Endothelial cell of umbilical vein (primary cell): Measurements from ENCODE around the gene AP2B1. TPM values are rescaled to one million over a fixed set of nuclear protein-coding genes. Genes with fewer than 3 reads are reported as not detected.

Experiments
- BruUV-seq: library from RNA; stranded (reverse); fragments of 400-500 nt; replicated peaks from 2 replicates; lab custom pipeline; 2021; lab: Mats Ljungman, UMichigan
- CTCF ChIA-PET: fragments of 300-600, 350-600 bp; sonication (Branson Sonifier 250); formaldehyde crosslinking; loops from one replicate; lab custom pipeline; 2021; ENCODE audit warnings: antibody characterized with exemption, inconsistent platforms; lab: Charles Lee
- POLR2A ChIA-PET: fragments of 300-600, 350-600 bp; sonication (Branson Sonifier 250); formaldehyde crosslinking; loops from one replicate; lab custom pipeline; 2021; ENCODE audit warnings: antibody characterized with exemption, inconsistent platforms; lab: Charles Lee
- DNase-seq: peaks from one replicate; pipeline ENCODE4 v3.0.0-alpha.2; 2011; ENCODE audit warnings: low read depth, low spot score
- FAIRE-seq: peaks from 2 replicates; lab custom pipeline; 2011; peaks lifted over from hg19 to GRCh38; lab: Jason Lieb, UNC
- H2AFZ ChIP-seq: 2 replicates; pipeline ENCODE4 v1.6.0; 2012; ENCODE audit warnings: low read depth, low read length, control low read depth, inconsistent platforms
- H3K27ac ChIP-seq: 2 replicates; pipeline ENCODE4 v1.5.1; 2011; ENCODE audit warnings: low read depth, mild to moderate bottlenecking, control low read depth, low read length, moderate library complexity; ENCODE audit not compliant: insufficient read depth
- H3K27me3 ChIP-seq, 2 experiments: 2 replicates each; pipeline versions ENCODE4 v1.6.0 to v1.6.1; 2011; ENCODE audit warnings: low read length in 2 of 2, mixed read lengths in 1 of 2; ENCODE audit not compliant: control insufficient read depth in 2 of 2, insufficient read depth in 2 of 2
- H3K36me3 ChIP-seq, 2 experiments: 2 replicates in 1 of 2; 3 replicates in 1 of 2; pipeline ENCODE4 v1.5.1; 2011; ENCODE audit warnings: low read length in 2 of 2, mild to moderate bottlenecking in 1 of 2, moderate library complexity in 1 of 2; ENCODE audit not compliant: control insufficient read depth in 2 of 2, insufficient read depth in 2 of 2; ENCODE audit errors: extremely low read depth in 1 of 2
- H3K4me1 ChIP-seq: 3 replicates; pipeline ENCODE4 v1.5.1; 2011; ENCODE audit warnings: mild to moderate bottlenecking, low read length; ENCODE audit not compliant: control insufficient read depth, insufficient read depth; ENCODE audit errors: extremely low read depth
- H3K4me2 ChIP-seq: 2 replicates; pipeline ENCODE4 v1.6.1; 2011; ENCODE audit warnings: low read length, control low read depth, mixed read lengths; ENCODE audit not compliant: insufficient read depth
- H3K4me3 ChIP-seq, 3 experiments: fragments of 200-600 bp in 1 of 3; sonication (generic), shearing (Covaris generic) in 1 of 3; replicated peaks in 1 of 3; 2 replicates each; pipeline ENCODE4 v1.5.1; 2011 to 2016; ENCODE audit warnings: control low read depth in 3 of 3, low read length in 3 of 3, mild to moderate bottlenecking in 2 of 3, inconsistent platforms in 1 of 3, low read depth in 1 of 3, moderate library complexity in 1 of 3; ENCODE audit not compliant: insufficient read depth in 1 of 3
- H3K79me2 ChIP-seq: 2 replicates; pipeline ENCODE4 v1.6.0; 2012; ENCODE audit warnings: low read length, inconsistent platforms; ENCODE audit not compliant: control insufficient read depth, insufficient read depth
- H3K9ac ChIP-seq: replicated peaks from 2 replicates; pipeline ENCODE3; 2011; ENCODE audit warnings: low read length, control low read depth; ENCODE audit not compliant: insufficient read depth; ENCODE audit errors: extremely low read depth
- H3K9me1 ChIP-seq: replicated peaks from 3 replicates; pipeline ENCODE4 v1.6.0; 2011; ENCODE audit warnings: mild to moderate bottlenecking, low read length; ENCODE audit not compliant: control insufficient read depth, insufficient read depth; ENCODE audit errors: extremely low read depth
- H3K9me3 ChIP-seq: replicated peaks from 2 replicates; pipeline ENCODE4 v1.5.1; 2012; ENCODE audit warnings: low read length, inconsistent platforms; ENCODE audit not compliant: control insufficient read depth, insufficient read depth
- H4K20me1 ChIP-seq: replicated peaks from 2 replicates; pipeline ENCODE3; 2011; ENCODE audit warnings: mild to moderate bottlenecking, low read length; ENCODE audit not compliant: control insufficient read depth, insufficient read depth; ENCODE audit errors: extremely low read depth
- EZH2 ChIP-seq: IDR thresholded peaks from 2 replicates; pipeline ENCODE4 v1.6.1; 2012; ENCODE audit warnings: borderline replicate concordance, low read depth, mild to moderate bottlenecking, moderate library complexity, low read length, inconsistent platforms; ENCODE audit not compliant: severe bottlenecking
- FOS ChIP-seq: IDR thresholded peaks from 2 replicates; pipeline ENCODE4 v1.6.1; 2011; ENCODE audit warnings: mild to moderate bottlenecking, low read length, moderate library complexity, borderline replicate concordance; ENCODE audit not compliant: insufficient read depth
- GATA2 ChIP-seq: IDR thresholded peaks from 2 replicates; pipeline ENCODE4 v1.7.0; 2011; ENCODE audit warnings: low read depth, mild to moderate bottlenecking, moderate library complexity, mixed read lengths, low read length; ENCODE audit not compliant: insufficient read length, insufficient read depth
- JUN ChIP-seq: IDR thresholded peaks from 2 replicates; pipeline ENCODE4 v1.6.1; 2011; ENCODE audit warnings: borderline replicate concordance, low read depth; ENCODE audit not compliant: insufficient read length, insufficient read depth
- MYC ChIP-seq: IDR thresholded peaks from one replicate; pipeline ENCODE4 v1.6.1; 2011; ENCODE audit warnings: mild to moderate bottlenecking, low read depth, low read length
- POLR2A ChIP-seq: IDR thresholded peaks from 2 replicates; pipeline ENCODE4 v1.6.1; 2012; ENCODE audit warnings: low read depth, mild to moderate bottlenecking, control low read depth, low read length
- POLR2AphosphoS5 ChIP-seq: IDR thresholded peaks from 2 replicates; pipeline ENCODE4 v1.6.1; 2012; ENCODE audit warnings: low read depth, mild to moderate bottlenecking, control low read depth, low read length, moderate library complexity; ENCODE audit not compliant: insufficient read depth
- dilution Hi-C: fragments of 300-500 bp; cut with MboI; formaldehyde crosslinking; loops from one replicate; pipeline ENCODE4 v1.15.0; 2019; ENCODE audit warnings: low sequenced_read_pairs; ENCODE audit not compliant: extremely low pct_ligation_motif_present
- intact Hi-C: fragments of 100-400 bp; cut with micrococcal nuclease; formaldehyde crosslinking; loops from one replicate; pipeline ENCODE4 v1.10.0; 2022
- polyA plus RNA-seq, 4 experiments: library from polyadenylated mRNA; depleted of rRNA in 3 of 4; stranded (reverse) in 3 of 4; unstranded in 1 of 4; fragments of >200 nt; gene quantifications; 2 replicates each; pipeline versions ENCODE4 v1.2.1 to v1.2.3, GENCODE V29; 2011 to 2012; ENCODE audit warnings: missing spikeins in 1 of 4
- total RNA-seq: library from RNA; stranded (reverse); gene quantifications from 2 replicates; pipeline ENCODE4 v1.2.3, GENCODE V29; 2021
- TF ChIP-seq, protein P1 (sequence below): IDR thresholded peaks from 2 replicates; pipeline ENCODE4 v1.6.1; 2011; ENCODE audit not compliant: insufficient read depth, insufficient read length
- TF ChIP-seq, protein P2 (sequence below), 2 donors: IDR thresholded peaks; 1 replicate in 1 of 2; 2 replicates in 1 of 2; pipeline ENCODE4 v1.5.1; 2011; ENCODE audit warnings: low read length in 2 of 2, mild to moderate bottlenecking in 2 of 2, moderate library complexity in 2 of 2, control low read depth in 1 of 2, inconsistent platforms in 1 of 2, low read depth in 1 of 2; ENCODE audit not compliant: insufficient read depth in 1 of 2; ENCODE audit errors: extremely low read depth in 1 of 2

AP2B1 gene
- total and polyA plus RNA-seq, 2 donors (not counting 3 experiments of a cell fraction or from before 2014, with no cell fraction given), result 106 to 198 TPM

DNA sequence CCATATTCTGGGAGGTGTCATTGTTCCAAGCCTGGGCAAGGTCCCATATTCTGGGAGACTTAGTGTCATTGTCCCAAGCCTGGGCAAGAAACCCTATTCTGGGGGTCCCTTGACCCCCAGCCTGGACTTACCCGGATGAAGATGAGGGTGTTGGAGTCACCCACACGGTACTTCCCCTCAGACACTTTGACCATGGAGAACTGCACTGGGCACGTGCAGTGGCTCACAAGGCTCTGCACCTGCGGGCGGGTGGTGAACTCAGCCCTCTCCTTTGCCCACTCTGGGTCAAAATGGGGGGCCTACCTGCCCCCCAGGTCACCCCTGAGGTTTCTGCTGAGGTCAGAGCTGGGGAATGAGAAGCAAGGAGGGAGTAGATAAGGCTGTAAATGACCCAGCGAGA, 161.9 kb downstream of the AP2B1 start:
- Histone ChIP-seq H3K9ac (no peak overlapping the region), H3K4me2 (no peak overlapping the region), H3K9me1 (no peaks in the 10 kb centered on the region), H3K9me3 (no peaks in the 10 kb centered on the region), H2AFZ (no peak overlapping the region), H3K79me2 (no peaks in the 10 kb centered on the region), H3K27me3 (peaks cover 27 to 28% of the 10 kb centered on the region in 2 experiments), H4K20me1 (no peaks in the 10 kb centered on the region), H3K4me1 (no peaks in the 10 kb centered on the region), H3K27ac (no peak overlapping the region), H3K36me3 (no peaks in the 10 kb centered on the region), H3K4me3 (no peak overlapping the region)
- POLR2A ChIA-PET, result no interaction called here
- CTCF ChIA-PET, result interaction anchor here (0.8 to 6.7 kb wide), 5 partner anchors 8 to 135 kb away, joined by 3 to 270 read pairs (median 3); partner anchors contain the start of gene C17orf50
- no peak for DNase-seq
- TF ChIP-seq EZH2 (no peak), FOS (no peak), MYC (no peak), POLR2AphosphoS5 (no peak), JUN (no peak), GATA2 (no peak), POLR2A (no peak)
- TF ChIP-seq, protein P1, sequence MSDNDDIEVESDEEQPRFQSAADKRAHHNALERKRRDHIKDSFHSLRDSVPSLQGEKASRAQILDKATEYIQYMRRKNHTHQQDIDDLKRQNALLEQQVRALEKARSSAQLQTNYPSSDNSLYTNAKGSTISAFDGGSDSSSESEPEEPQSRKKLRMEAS, result no peak
- TF ChIP-seq, protein P2, sequence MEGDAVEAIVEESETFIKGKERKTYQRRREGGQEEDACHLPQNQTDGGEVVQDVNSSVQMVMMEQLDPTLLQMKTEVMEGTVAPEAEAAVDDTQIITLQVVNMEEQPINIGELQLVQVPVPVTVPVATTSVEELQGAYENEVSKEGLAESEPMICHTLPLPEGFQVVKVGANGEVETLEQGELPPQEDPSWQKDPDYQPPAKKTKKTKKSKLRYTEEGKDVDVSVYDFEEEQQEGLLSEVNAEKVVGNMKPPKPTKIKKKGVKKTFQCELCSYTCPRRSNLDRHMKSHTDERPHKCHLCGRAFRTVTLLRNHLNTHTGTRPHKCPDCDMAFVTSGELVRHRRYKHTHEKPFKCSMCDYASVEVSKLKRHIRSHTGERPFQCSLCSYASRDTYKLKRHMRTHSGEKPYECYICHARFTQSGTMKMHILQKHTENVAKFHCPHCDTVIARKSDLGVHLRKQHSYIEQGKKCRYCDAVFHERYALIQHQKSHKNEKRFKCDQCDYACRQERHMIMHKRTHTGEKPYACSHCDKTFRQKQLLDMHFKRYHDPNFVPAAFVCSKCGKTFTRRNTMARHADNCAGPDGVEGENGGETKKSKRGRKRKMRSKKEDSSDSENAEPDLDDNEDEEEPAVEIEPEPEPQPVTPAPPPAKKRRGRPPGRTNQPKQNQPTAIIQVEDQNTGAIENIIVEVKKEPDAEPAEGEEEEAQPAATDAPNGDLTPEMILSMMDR (IDR thresholded peaks at IDR 0.05; ENCODE audit: extremely low read depth in 1 of 2, insufficient read depth in 1 of 2, low read depth in 1 of 2, low read length in 2 of 2), result no peak
- intact Hi-C loops (no loop called here), dilution Hi-C loops (loop anchor here (25.0 kb wide), 1 partner anchor 137 kb away; no protein-coding TSS in a partner anchor)
- no peak for FAIRE-seq
- BruUV-seq, result no TSS peak
